Neural cell (in vitro differentiated cells): ENCODE results near the gene DRAP1.

Source experiments
- EP300 ChIP-seq: fragments of 450-650 bp; conservative IDR thresholded peaks from 2 replicates; pipeline ENCODE4 v1.6.1; 2014; ENCODE audit warnings: antibody characterized with exemption, mild to moderate bottlenecking, moderate library complexity; ENCODE audit not compliant: poor library complexity, severe bottlenecking
- EZH2 ChIP-seq: fragments of 200-600, 300-800 bp; shearing (Covaris generic), sonication (generic); IDR thresholded peaks from 2 replicates; pipeline ENCODE4 v1.6.1; 2014; ENCODE audit warnings: antibody characterized with exemption, low read length, borderline replicate concordance, mild to moderate bottlenecking; ENCODE audit not compliant: insufficient read depth, poor library complexity, severe bottlenecking
- MXI1 ChIP-seq: fragments of 450-650 bp; conservative IDR thresholded peaks from 2 replicates; pipeline ENCODE4 v1.6.1; 2014; ENCODE audit warnings: antibody characterized with exemption, mild to moderate bottlenecking; ENCODE audit not compliant: poor library complexity, severe bottlenecking
- POLR2AphosphoS5 ChIP-seq: IDR thresholded peaks from 2 replicates; pipeline ENCODE4 v1.6.1; 2012
- RAD21 ChIP-seq: fragments of 450-650 bp; conservative IDR thresholded peaks from 2 replicates; pipeline ENCODE4 v1.6.1; 2014; ENCODE audit warnings: antibody characterized with exemption, mild to moderate bottlenecking, moderate library complexity
- SMC3 ChIP-seq: fragments of 450-650 bp; conservative IDR thresholded peaks from 2 replicates; pipeline ENCODE4 v1.6.1; 2014; ENCODE audit warnings: antibody characterized with exemption, mild to moderate bottlenecking, moderate library complexity; ENCODE audit not compliant: poor library complexity
- TAF1 ChIP-seq: IDR thresholded peaks from 2 replicates; pipeline ENCODE4 v1.6.1; 2012; ENCODE audit warnings: low read depth
- TF ChIP-seq, protein P1 (sequence below): fragments of 450-650 bp; IDR thresholded peaks from 2 replicates; pipeline ENCODE4 v1.5.1; 2014; ENCODE audit warnings: antibody characterized with exemption, mild to moderate bottlenecking, moderate library complexity; ENCODE audit not compliant: poor library complexity, severe bottlenecking
- TF ChIP-seq, protein P2 (sequence below): IDR thresholded peaks from 2 replicates; pipeline ENCODE4 v1.6.1; 2012; ENCODE audit warnings: borderline replicate concordance

- TF ChIP-seq, protein P1, sequence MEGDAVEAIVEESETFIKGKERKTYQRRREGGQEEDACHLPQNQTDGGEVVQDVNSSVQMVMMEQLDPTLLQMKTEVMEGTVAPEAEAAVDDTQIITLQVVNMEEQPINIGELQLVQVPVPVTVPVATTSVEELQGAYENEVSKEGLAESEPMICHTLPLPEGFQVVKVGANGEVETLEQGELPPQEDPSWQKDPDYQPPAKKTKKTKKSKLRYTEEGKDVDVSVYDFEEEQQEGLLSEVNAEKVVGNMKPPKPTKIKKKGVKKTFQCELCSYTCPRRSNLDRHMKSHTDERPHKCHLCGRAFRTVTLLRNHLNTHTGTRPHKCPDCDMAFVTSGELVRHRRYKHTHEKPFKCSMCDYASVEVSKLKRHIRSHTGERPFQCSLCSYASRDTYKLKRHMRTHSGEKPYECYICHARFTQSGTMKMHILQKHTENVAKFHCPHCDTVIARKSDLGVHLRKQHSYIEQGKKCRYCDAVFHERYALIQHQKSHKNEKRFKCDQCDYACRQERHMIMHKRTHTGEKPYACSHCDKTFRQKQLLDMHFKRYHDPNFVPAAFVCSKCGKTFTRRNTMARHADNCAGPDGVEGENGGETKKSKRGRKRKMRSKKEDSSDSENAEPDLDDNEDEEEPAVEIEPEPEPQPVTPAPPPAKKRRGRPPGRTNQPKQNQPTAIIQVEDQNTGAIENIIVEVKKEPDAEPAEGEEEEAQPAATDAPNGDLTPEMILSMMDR = no peak
- TF ChIP-seq, protein P2, sequence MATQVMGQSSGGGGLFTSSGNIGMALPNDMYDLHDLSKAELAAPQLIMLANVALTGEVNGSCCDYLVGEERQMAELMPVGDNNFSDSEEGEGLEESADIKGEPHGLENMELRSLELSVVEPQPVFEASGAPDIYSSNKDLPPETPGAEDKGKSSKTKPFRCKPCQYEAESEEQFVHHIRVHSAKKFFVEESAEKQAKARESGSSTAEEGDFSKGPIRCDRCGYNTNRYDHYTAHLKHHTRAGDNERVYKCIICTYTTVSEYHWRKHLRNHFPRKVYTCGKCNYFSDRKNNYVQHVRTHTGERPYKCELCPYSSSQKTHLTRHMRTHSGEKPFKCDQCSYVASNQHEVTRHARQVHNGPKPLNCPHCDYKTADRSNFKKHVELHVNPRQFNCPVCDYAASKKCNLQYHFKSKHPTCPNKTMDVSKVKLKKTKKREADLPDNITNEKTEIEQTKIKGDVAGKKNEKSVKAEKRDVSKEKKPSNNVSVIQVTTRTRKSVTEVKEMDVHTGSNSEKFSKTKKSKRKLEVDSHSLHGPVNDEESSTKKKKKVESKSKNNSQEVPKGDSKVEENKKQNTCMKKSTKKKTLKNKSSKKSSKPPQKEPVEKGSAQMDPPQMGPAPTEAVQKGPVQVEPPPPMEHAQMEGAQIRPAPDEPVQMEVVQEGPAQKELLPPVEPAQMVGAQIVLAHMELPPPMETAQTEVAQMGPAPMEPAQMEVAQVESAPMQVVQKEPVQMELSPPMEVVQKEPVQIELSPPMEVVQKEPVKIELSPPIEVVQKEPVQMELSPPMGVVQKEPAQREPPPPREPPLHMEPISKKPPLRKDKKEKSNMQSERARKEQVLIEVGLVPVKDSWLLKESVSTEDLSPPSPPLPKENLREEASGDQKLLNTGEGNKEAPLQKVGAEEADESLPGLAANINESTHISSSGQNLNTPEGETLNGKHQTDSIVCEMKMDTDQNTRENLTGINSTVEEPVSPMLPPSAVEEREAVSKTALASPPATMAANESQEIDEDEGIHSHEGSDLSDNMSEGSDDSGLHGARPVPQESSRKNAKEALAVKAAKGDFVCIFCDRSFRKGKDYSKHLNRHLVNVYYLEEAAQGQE = no peak
- TF ChIP-seq TAF1 (no peak), EZH2 (no peak), RAD21 (no peak), POLR2AphosphoS5 (no peak), EP300 (no peak), SMC3 (no peak), MXI1 (no peak)
Observed at GRCh38 chr11:65894034-65894591, 25.1 kb upstream of the DRAP1 start.
